D721Med (cell line): ENCODE results near the gene PIGT.
"Not testable (repeated sequence)": the region's sequence is repeated elsewhere in the genome, so short reads cannot be mapped to it uniquely, and the experiment has no call there.

Experiments
- DNase-seq: peaks from one replicate; pipeline ENCODE4 v3.0.0; 2011; ENCODE audit warnings: low spot score; ENCODE audit not compliant: insufficient read length
- FAIRE-seq: peaks from 2 replicates; lab custom pipeline; 2011; peaks lifted over from hg19 to GRCh38; lab: Jason Lieb, UNC
- TF ChIP-seq, protein P1 (sequence below): IDR thresholded peaks from 2 replicates; pipeline ENCODE4 v1.5.1; 2012; ENCODE audit warnings: mild to moderate bottlenecking, control low read depth; ENCODE audit not compliant: insufficient read depth; ENCODE audit errors: missing control alignments

Gene PIGT

DNA sequence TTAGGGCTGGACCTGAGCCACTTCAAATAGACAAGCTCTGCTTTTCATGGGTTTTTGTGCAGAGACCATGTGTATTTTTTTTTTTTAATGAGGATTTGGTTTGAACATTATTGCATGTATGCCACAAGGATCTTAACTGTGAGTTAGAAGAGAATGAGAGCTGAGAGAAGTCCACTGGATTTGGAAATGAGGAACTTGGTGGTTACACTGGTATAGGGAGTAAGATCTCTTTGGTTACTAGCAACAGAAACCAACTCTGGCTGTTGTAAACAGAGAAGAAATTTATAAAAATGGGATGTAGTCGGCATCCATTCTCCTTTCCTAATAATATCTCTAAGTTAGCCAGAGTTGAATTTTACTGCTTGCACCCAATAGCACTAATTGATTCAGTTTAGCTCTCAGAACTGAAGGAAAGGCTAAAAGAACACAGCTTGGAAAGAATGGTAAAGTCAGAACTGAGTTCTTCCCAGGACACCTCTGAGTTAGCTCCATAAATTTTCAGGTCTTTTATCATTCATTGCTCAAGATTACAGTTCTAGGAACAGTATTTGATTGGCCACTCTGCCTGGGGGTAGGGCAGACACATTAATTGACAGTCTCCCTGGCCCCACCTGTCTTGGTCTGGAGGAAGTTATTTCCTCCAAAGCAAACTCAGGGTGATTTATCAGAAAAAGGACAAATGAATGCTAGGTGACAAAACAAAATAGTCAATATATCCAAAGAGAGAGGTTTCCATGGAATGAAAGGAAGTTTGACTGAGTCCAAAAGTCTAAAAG, 49.7 kb downstream of the PIGT start:
- DNase-seq = no peak
- TF ChIP-seq, protein P1, sequence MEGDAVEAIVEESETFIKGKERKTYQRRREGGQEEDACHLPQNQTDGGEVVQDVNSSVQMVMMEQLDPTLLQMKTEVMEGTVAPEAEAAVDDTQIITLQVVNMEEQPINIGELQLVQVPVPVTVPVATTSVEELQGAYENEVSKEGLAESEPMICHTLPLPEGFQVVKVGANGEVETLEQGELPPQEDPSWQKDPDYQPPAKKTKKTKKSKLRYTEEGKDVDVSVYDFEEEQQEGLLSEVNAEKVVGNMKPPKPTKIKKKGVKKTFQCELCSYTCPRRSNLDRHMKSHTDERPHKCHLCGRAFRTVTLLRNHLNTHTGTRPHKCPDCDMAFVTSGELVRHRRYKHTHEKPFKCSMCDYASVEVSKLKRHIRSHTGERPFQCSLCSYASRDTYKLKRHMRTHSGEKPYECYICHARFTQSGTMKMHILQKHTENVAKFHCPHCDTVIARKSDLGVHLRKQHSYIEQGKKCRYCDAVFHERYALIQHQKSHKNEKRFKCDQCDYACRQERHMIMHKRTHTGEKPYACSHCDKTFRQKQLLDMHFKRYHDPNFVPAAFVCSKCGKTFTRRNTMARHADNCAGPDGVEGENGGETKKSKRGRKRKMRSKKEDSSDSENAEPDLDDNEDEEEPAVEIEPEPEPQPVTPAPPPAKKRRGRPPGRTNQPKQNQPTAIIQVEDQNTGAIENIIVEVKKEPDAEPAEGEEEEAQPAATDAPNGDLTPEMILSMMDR = no peak
- FAIRE-seq = no peak

DNA sequence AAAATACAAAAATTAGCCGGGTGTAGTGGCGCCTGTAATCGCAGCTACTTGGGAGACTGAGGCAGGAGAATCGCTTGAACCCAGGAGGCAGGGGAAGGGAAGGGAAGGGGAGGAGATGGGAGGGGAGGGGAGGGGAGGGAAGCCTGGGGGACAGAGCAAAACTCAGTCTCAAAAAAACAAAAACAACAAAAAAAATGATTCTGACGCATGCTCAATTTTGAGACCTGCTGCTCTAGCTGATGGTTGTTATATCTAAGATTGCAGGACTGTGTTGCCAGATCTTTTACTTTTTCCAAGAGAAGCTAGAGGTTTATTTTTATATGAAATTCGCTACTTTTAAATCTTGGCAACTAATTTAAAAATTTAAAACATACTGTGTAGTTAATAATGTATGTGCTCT, 51.2 kb downstream of the PIGT start:
- FAIRE-seq (no peak), DNase-seq (no peak)
- TF ChIP-seq, protein P1 = no peak

DNA sequence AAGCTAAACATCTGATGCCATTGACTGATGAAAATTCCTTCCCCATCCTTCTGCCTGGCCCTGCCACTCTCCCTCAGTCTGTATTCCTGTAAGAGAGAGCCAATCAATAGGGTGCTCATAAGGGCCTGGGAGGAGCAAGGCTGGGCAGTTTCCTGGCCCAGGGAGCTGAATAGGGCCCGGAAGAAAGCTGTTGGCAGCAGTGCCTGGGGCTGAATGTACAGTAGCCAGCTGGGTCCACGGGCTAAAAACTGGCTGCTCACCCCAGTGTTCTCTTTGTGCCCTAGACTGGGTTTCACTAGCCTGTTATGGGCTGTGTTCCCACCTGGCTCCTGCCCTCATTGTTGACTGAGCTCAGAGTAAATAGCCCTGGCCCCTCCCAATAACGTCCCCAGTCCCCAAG, 51.9 kb downstream of the PIGT start:
- DNase-seq (no peak), FAIRE-seq (no peak)
- TF ChIP-seq, protein P1 = no peak

DNA sequence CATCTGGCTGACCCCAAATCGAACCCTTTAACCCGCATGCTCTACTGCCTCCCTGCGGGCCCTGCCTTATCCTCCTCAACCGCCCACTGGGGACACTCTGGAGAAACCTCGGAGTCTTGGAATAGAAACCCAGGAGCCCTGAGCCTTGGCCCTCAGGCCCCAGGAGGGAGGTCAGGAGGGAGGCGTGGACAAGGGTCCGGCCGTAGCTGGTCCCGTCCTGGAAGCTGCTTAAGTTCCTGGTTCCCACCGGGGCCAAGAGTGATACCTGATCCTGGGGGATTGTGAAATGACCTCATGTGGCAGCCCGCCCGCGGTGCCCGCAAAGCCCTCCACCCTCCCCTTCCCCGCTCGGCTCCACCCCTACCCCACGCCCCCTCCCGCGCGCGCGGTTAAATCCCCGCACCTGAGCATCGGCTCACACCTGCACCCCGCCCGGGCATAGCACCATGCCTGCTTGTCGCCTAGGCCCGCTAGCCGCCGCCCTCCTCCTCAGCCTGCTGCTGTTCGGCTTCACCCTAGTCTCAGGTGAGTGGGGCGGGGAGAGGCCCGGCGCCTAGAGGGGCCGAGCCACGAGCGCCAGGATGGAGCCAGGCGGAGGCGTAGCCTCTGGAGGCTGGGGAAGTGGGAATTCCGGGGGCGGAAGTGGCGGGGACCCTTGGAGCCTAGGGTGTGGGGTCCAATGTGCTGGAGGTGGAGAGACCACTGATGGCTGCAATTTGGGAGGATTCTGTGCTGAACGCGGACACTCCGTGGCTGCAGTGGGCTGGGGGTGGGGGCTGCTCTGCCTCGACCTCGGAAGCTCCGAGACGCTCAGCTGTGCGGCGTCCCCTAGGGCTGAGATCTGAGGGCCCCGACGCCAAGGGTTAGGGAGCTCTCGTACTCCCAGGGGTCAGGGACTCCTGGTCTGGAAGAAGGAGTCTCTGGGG, 53.7 kb downstream of the PIGT start, which contains the start of gene WFDC2:
TSS of gene WFDC2 (plus strand) at position 418 of the 926 bp plus-strand sequence. CDS start at position 447, 29 bp downstream.
- FAIRE-seq (no peak), DNase-seq (no peak)
- TF ChIP-seq, protein P1 = no peak

DNA sequence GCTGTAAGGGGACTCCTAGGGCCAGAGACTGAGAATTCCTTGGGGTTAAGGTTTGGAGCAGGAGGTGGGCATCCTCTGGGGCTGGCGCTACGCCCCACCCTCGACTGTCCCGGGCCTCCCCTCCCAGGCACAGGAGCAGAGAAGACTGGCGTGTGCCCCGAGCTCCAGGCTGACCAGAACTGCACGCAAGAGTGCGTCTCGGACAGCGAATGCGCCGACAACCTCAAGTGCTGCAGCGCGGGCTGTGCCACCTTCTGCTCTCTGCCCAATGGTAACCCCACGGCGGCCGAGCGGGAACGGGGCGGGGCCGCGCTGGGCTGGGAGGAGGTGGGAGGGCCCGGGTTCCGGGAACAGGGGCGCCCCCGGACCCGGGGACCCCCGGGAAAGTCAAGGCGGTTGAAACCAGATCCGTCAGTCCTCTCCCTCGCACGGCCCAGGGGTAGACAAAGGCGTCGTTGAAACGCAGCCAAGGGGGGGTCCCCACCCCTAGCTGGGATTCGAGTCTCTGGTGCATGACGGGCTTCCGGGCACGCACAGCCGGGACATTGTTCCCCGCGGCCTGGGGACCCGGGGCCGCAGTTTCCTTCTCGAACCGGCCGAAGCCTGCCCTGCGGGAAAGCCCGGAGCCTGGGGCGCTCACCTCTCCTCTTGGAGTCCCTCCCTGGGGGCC, 54.5 kb downstream of the PIGT start:
- TF ChIP-seq, protein P1 = no peak
- DNase-seq (no peak), FAIRE-seq (no peak)

DNA sequence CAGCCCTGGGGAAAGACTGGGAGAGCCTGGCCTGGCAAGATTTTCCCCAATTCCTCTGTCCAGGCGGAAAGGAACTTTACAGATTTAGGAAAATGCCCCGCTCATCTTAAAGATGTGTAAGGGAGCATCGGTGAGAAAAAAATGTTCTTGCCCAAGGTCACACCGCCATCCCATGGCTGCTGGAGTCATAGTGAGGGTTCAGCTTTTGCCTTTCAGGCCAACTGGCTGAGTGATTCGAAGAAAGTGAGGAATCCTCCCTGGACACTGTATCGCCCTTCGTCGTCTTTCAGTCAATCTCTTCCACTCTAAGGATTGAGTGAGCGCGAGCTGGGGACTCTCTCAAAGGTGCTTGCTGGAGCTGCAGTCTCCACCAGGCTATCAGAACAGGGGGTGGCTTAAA, 55.0 kb downstream of the PIGT start:
- no peak for FAIRE-seq
- no peak for DNase-seq

DNA sequence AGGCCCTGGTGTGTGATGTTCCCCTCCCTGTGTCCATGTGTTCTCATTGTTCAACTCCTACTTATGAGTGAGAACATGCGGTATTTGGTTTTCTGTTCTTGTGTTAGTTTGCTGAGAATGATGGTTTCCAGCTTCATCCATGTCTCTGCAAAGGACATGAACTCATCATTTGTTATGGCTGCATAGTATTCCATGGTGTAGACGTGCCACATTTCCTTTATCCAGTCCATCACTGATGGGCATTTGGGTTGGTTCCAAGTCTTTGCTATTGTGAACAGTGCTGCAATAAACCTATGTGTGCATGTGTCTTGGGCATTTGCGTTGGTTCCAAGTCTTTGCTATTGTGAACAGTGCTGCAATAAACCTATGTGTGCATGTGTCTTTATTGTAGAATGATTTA, 56.3 kb downstream of the PIGT start:
- DNase-seq, FAIRE-seq: not testable (repeated sequence)

More for the DNA sequence above, 55.0 kb downstream of the PIGT start:
- TF ChIP-seq, protein P1 = no peak
